ENCODE measurements around the gene RALGAPA2. TPM values are rescaled to one million over a fixed set of nuclear protein-coding genes. Genes with fewer than 3 reads are reported as not detected.

Gene RALGAPA2
- total and polyA plus RNA-seq, 2 of the 13 experiments (the other 11 are each of a cell fraction or from before 2014, with no cell fraction given): 13.8 to 17.7 TPM

DNA sequence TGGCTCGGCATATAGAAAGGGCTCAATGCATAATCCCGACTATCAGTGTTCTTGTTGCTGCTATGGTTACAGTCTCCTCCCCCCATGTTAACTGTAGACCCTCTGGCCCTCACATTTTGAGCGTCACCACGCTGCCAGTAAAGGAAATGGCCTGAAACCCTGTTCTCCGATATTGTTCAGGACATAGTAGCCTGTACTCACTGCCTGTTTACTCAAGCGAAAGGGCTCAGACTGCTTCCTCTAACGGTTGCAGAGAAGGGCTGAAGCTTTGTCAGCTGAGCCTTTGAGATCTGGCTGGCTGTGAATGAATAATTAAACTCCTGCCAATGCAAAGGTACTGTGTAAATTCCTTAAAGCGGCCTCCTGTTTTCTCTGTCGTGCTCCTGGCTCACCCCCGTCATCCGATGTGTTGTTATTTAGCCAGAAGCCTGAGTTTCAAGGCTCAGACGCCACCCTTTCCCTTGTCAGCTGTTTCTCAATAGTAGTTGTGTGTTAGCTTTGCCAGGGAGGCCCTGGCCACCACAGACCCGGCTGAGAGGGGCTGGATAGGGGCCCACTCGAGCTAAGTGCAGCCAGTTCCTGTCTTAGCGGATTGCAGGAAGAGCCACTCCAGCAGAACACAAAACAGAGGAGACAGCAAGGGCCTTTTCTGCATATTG lies 31.2 kb upstream of the RALGAPA2 start (continued):
- TF ChIP-seq HNRNPLL (IDR thresholded peaks at IDR 0.05; ENCODE audit: low read depth, low read length, poor library complexity, severe bottlenecking): no peak
- no peak for TF ChIP-seq ZBTB37 (CRISPR knock-in tag; IDR thresholded peaks at IDR 0.05)
- TF ChIP-seq JUN (CRISPR knock-in tag; IDR thresholded peaks at IDR 0.05): no peak
- TF ChIP-seq ARID5B (CRISPR knock-in tag; IDR thresholded peaks at IDR 0.05): peak; percentile 51; the same call in 1 of the 2 replicates
- no peak for TF ChIP-seq KDM1A (CRISPR knock-in tag; IDR thresholded peaks at IDR 0.05)
- TF ChIP-seq CAMTA2 (CRISPR knock-in tag; IDR thresholded peaks at IDR 0.05; ENCODE audit: borderline replicate concordance): no peak
- no peak for TF ChIP-seq ZNF747 (CRISPR knock-in tag; IDR thresholded peaks at IDR 0.05; ENCODE audit: borderline replicate concordance)
- TF ChIP-seq MBNL3 (CRISPR knock-in tag; conservative IDR thresholded peaks at IDR 0.05): no peak
- no peak for TF ChIP-seq ZMAT3 (CRISPR knock-in tag; conservative IDR thresholded peaks at IDR 0.05)
- no peak for TF ChIP-seq ZNF484 (CRISPR knock-in tag; IDR thresholded peaks at IDR 0.05; ENCODE audit: borderline replicate concordance, low read depth)
- no peak for TF ChIP-seq KLF15 (CRISPR knock-in tag; IDR thresholded peaks at IDR 0.05; ENCODE audit: borderline replicate concordance)
- no peak for TF ChIP-seq MIXL1 (CRISPR knock-in tag; IDR thresholded peaks at IDR 0.05)
- TF ChIP-seq, protein P1, sequence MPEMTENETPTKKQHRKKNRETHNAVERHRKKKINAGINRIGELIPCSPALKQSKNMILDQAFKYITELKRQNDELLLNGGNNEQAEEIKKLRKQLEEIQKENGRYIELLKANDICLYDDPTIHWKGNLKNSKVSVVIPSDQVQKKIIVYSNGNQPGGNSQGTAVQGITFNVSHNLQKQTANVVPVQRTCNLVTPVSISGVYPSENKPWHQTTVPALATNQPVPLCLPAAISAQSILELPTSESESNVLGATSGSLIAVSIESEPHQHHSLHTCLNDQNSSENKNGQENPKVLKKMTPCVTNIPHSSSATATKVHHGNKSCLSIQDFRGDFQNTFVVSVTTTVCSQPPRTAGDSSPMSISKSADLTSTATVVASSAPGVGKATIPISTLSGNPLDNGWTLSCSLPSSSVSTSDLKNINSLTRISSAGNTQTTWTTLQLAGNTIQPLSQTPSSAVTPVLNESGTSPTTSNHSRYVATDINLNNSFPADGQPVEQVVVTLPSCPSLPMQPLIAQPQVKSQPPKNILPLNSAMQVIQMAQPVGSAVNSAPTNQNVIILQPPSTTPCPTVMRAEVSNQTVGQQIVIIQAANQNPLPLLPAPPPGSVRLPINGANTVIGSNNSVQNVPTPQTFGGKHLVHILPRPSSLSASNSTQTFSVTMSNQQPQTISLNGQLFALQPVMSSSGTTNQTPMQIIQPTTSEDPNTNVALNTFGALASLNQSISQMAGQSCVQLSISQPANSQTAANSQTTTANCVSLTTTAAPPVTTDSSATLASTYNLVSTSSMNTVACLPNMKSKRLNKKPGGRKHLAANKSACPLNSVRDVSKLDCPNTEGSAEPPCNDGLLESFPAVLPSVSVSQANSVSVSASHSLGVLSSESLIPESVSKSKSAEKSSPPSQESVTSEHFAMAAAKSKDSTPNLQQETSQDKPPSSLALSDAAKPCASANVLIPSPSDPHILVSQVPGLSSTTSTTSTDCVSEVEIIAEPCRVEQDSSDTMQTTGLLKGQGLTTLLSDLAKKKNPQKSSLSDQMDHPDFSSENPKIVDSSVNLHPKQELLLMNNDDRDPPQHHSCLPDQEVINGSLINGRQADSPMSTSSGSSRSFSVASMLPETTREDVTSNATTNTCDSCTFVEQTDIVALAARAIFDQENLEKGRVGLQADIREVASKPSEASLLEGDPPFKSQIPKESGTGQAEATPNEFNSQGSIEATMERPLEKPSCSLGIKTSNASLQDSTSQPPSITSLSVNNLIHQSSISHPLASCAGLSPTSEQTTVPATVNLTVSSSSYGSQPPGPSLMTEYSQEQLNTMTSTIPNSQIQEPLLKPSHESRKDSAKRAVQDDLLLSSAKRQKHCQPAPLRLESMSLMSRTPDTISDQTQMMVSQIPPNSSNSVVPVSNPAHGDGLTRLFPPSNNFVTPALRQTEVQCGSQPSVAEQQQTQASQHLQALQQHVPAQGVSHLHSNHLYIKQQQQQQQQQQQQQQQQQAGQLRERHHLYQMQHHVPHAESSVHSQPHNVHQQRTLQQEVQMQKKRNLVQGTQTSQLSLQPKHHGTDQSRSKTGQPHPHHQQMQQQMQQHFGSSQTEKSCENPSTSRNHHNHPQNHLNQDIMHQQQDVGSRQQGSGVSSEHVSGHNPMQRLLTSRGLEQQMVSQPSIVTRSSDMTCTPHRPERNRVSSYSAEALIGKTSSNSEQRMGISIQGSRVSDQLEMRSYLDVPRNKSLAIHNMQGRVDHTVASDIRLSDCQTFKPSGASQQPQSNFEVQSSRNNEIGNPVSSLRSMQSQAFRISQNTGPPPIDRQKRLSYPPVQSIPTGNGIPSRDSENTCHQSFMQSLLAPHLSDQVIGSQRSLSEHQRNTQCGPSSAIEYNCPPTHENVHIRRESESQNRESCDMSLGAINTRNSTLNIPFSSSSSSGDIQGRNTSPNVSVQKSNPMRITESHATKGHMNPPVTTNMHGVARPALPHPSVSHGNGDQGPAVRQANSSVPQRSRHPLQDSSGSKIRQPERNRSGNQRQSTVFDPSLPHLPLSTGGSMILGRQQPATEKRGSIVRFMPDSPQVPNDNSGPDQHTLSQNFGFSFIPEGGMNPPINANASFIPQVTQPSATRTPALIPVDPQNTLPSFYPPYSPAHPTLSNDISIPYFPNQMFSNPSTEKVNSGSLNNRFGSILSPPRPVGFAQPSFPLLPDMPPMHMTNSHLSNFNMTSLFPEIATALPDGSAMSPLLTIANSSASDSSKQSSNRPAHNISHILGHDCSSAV (CRISPR knock-in tag; IDR thresholded peaks at IDR 0.05; ENCODE audit: borderline replicate concordance): no peak
- TF ChIP-seq TAF1 (CRISPR knock-in tag; IDR thresholded peaks at IDR 0.05): no peak
- TF ChIP-seq ARNTL (CRISPR knock-in tag; IDR thresholded peaks at IDR 0.05): 0 out of 2 replicates have a peak, but pooled peaks have one; percentile 41
- no peak for TF ChIP-seq CBX1 (IDR thresholded peaks at IDR 0.05; ENCODE audit: low read depth)
- TF ChIP-seq HOXD1 (CRISPR knock-in tag; IDR thresholded peaks at IDR 0.05): peak; percentile 26; the same call in 1 of the 2 replicates

Measured in HepG2 (cell line).